Neural progenitor cell (in vitro differentiated cells): Measurements from ENCODE around the gene LCTL. TPM values are rescaled to one million over a fixed set of nuclear protein-coding genes. Genes with fewer than 3 reads are reported as not detected.
"Not testable (repeated sequence)": the region's sequence is repeated elsewhere in the genome, so short reads cannot be mapped to it uniquely, and the experiment has no call there.

Experiments
- DNase-seq: peaks from one replicate; pipeline ENCODE4 v3.0.0-alpha.2; 2016; ENCODE audit warnings: low spot score
- H2AFZ ChIP-seq: fragments of 200-600 bp; sonication (generic); replicated peaks from 2 replicates; pipeline ENCODE4 v1.6.1; 2016; ENCODE audit warnings: antibody characterized with exemption
- H3F3A ChIP-seq: fragments of 200-600 bp; sonication (generic); 2 replicates; pipeline ENCODE4 v1.6.1; 2016; ENCODE audit warnings: antibody characterized with exemption, low read depth
- H3K27ac ChIP-seq: fragments of 200-600 bp; sonication (generic); 2 replicates; pipeline ENCODE4 v1.5.1; 2016; ENCODE audit warnings: mild to moderate bottlenecking
- H3K27me3 ChIP-seq: fragments of 200-600 bp; sonication (generic); 2 replicates; pipeline ENCODE4 v1.6.1; 2016; ENCODE audit warnings: mild to moderate bottlenecking, moderate library complexity
- H3K36me3 ChIP-seq: fragments of 200-600 bp; sonication (generic); 2 replicates; pipeline ENCODE4 v1.5.1; 2016
- H3K4me1 ChIP-seq: fragments of 200-600 bp; sonication (generic); 2 replicates; pipeline ENCODE4 v1.6.1; 2016; ENCODE audit warnings: mixed run types
- H3K4me2 ChIP-seq: fragments of 200-600 bp; sonication (generic); 2 replicates; pipeline ENCODE4 v1.6.1; 2016
- H3K4me3 ChIP-seq: fragments of 200-600 bp; sonication (generic); 2 replicates; pipeline ENCODE4 v1.5.1; 2016
- H3K79me2 ChIP-seq: fragments of 200-600 bp; sonication (generic); 2 replicates; pipeline ENCODE4 v1.6.1; 2016; ENCODE audit warnings: low read depth
- H3K9ac ChIP-seq: fragments of 200-600 bp; sonication (generic); 2 replicates; pipeline ENCODE4 v1.6.1; 2016
- H3K9me3 ChIP-seq: fragments of 200-600 bp; sonication (generic); 2 replicates; pipeline ENCODE4 v1.5.1; 2016; ENCODE audit warnings: low read depth
- H4K20me1 ChIP-seq: fragments of 200-600 bp; sonication (generic); 2 replicates; pipeline ENCODE4 v1.6.1; 2016; ENCODE audit warnings: low read depth
- H3K27ac Mint-ChIP-seq: 3 replicates; pipeline ENCODE4 v1.8.0; 2021; ENCODE audit warnings: mixed read lengths
- H3K27me3 Mint-ChIP-seq: 2 replicates; pipeline ENCODE4 v1.8.0; 2022; ENCODE audit warnings: low read depth, mild to moderate bottlenecking, inconsistent platforms, moderate library complexity, mixed read lengths; ENCODE audit not compliant: insufficient read depth
- H3K36me3 Mint-ChIP-seq: 3 replicates; pipeline ENCODE4 v1.8.0; 2021; ENCODE audit warnings: mixed read lengths
- H3K4me1 Mint-ChIP-seq: 3 replicates; pipeline ENCODE4 v1.8.0; 2021; ENCODE audit warnings: mixed read lengths
- H3K4me3 Mint-ChIP-seq: 3 replicates; pipeline ENCODE4 v1.8.0; 2021; ENCODE audit warnings: mild to moderate bottlenecking, moderate library complexity, mixed read lengths
- H3K9me3 Mint-ChIP-seq: 3 replicates; pipeline ENCODE4 v1.8.0; 2020; ENCODE audit warnings: mixed read lengths
- EZH2 ChIP-seq: fragments of 200-600 bp; sonication (generic); IDR thresholded peaks from 2 replicates; pipeline ENCODE4 v1.6.1; 2017; ENCODE audit warnings: antibody characterized with exemption, mild to moderate bottlenecking, moderate library complexity
- EZH2phosphoT487 ChIP-seq: fragments of 200-600 bp; sonication (generic); IDR thresholded peaks from 2 replicates; pipeline ENCODE4 v1.6.1; 2017; ENCODE audit warnings: antibody characterized with exemption
- small RNA-seq: library from RNA; depleted of rRNA; stranded (forward); fragments of <200 nt; gene quantifications from one replicate; pipeline ENCODE3, GENCODE V24; 2015
- total RNA-seq: library from RNA; depleted of rRNA; stranded (reverse); fragments of >200 nt; gene quantifications from 2 replicates; pipeline ENCODE4 v1.2.3, GENCODE V29; 2015; ENCODE audit warnings: low replicate concordance
- TF ChIP-seq, protein P1 (sequence below): fragments of 200-600 bp; sonication (generic); IDR thresholded peaks from 2 replicates; pipeline ENCODE4 v1.5.1; 2017; ENCODE audit warnings: antibody characterized with exemption, mild to moderate bottlenecking

The LCTL gene
- total RNA-seq, 1 donor from 2014 or later = 19.2 TPM

DNA sequence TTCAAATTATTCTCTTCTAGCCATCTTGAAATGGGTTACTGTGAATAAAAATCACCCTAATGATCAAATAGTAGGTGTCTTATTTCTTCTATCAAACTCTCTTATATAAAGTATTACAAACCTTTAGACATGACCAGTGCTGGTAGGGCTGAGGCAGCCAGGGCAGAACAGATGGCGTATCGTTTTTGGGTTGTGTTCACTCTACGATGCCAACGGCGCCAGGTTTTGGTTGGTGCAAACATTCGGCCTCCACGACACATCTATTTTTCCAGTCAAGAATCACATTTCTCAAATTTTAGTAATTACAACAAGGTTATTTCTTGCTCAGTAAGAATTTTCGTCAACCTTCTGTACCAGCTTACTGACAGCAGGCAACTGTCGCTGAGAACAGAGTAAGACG is 63.3 kb downstream of the LCTL start:
- H3K36me3 Mint-ChIP-seq = peaks cover 30% of the 10 kb centered on the region
- Histone ChIP-seq H3K27ac (peak overlapping the region; percentile 13), H3K4me1 (peaks cover 17% of the 10 kb centered on the region), H3K27me3 (no peaks in the 10 kb centered on the region), H3K4me2 (peak overlapping the region; percentile 97), H3F3A (peaks cover 75% of the 10 kb centered on the region), H3K9ac (no peak overlapping the region), H3K79me2 (peaks cover 71% of the 10 kb centered on the region), H2AFZ (no peak overlapping the region), H3K36me3 (peaks cover 18% of the 10 kb centered on the region), H4K20me1 (peaks cover 64% of the 10 kb centered on the region), H3K4me3 (peak overlapping the region; percentile 87), H3K9me3 (no peaks in the 10 kb centered on the region)
- H3K27me3 Mint-ChIP-seq = peaks cover 2% of the 10 kb centered on the region
- TF ChIP-seq, protein P1, sequence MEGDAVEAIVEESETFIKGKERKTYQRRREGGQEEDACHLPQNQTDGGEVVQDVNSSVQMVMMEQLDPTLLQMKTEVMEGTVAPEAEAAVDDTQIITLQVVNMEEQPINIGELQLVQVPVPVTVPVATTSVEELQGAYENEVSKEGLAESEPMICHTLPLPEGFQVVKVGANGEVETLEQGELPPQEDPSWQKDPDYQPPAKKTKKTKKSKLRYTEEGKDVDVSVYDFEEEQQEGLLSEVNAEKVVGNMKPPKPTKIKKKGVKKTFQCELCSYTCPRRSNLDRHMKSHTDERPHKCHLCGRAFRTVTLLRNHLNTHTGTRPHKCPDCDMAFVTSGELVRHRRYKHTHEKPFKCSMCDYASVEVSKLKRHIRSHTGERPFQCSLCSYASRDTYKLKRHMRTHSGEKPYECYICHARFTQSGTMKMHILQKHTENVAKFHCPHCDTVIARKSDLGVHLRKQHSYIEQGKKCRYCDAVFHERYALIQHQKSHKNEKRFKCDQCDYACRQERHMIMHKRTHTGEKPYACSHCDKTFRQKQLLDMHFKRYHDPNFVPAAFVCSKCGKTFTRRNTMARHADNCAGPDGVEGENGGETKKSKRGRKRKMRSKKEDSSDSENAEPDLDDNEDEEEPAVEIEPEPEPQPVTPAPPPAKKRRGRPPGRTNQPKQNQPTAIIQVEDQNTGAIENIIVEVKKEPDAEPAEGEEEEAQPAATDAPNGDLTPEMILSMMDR = no peak
- TF ChIP-seq EZH2phosphoT487 (no peak), EZH2 (no peak)
- H3K27ac Mint-ChIP-seq = no peak overlapping the region
- H3K9me3 Mint-ChIP-seq = no peaks in the 10 kb centered on the region
- H3K4me3 Mint-ChIP-seq = peak overlapping the region; percentile 100
- H3K4me1 Mint-ChIP-seq = peaks cover 34% of the 10 kb centered on the region
- DNase-seq = no peak

DNA sequence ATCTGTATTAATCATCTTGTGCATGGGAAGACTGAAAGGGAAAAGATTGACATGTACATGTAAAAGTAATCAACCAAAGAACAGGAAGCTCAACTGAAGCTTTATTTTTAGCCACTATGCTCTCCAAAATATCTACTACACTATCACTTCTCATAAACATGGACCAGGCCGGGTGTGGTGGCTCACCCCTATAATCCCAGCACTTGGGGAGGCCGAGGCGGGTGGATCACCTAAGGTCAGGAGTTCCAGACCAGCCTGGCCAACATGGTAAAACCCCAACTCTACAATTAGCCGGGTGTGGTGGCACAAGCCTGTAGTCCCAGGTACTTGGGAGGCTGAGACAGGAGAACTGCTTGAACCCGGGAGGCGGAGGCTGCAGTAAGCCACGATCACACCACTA is 65.5 kb downstream of the LCTL start:
- H3K27ac ChIP-seq, H3K4me3 ChIP-seq, H3K27me3 Mint-ChIP-seq, H3K9me3 ChIP-seq, DNase-seq, H3K4me2 ChIP-seq, H3K9ac ChIP-seq, H2AFZ ChIP-seq, H3K4me3 Mint-ChIP-seq, H3K9me3 Mint-ChIP-seq, H3K27me3 ChIP-seq, H3K27ac Mint-ChIP-seq: not testable (repeated sequence)
- Histone ChIP-seq H3K79me2 (peaks cover 69% of the 10 kb centered on the region), H3K4me1 (peaks cover 18% of the 10 kb centered on the region), H3K36me3 (peaks cover 18% of the 10 kb centered on the region), H4K20me1 (peaks cover 64% of the 10 kb centered on the region), H3F3A (peaks cover 83% of the 10 kb centered on the region)
- H3K4me1 Mint-ChIP-seq = peaks cover 28% of the 10 kb centered on the region
- peaks cover 30% of the 10 kb centered on the region for H3K36me3 Mint-ChIP-seq

DNA sequence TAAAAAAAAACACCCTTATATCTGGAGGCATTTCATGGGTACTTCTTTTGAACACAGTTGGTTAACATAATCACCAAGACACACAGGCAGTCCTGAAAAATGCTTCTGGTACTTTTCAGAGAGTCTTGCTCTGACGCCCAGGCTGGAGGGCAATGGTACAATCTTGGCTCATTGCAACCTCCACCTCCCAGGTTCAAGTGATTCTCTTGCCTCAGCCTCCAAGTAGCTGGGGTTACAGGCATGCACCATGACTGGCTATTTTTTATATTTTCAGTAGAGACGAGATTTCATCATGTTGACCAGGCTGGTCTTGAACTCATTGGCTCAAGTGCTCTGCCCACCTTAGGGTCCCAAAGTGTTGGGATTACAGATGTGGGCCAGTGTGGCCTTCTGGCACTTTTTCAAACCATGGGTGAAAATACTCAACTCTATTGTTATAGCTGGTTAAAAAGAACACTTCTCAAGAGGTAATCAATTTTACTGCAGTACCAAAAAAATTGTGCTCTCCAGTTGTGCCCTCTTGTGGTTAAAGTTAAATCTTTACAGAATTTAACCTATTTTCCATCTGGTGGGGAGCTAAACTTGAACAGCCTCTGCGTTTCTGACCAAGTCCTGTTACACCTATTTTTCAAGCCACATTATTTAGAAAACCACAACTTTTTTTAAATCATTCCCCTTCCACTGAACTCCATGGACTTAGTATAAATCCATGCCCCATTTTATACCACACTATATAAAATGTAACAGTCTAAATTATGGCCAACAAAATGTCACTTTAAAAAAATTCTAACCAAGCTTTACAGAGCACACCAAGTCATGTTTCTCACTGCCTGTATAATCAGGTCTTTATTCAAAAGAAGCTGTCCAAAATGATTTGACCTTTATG is 67.1 kb downstream of the LCTL start:
- H3K36me3 ChIP-seq = peaks cover 18% of the 10 kb centered on the region
- H3F3A ChIP-seq = peaks cover 84% of the 10 kb centered on the region
- H4K20me1 ChIP-seq = peaks cover 55% of the 10 kb centered on the region
- Mint-ChIP-seq H3K9me3 (no peaks in the 10 kb centered on the region), H3K27me3 (no peaks in the 10 kb centered on the region), H3K4me1 (peaks cover 24% of the 10 kb centered on the region), H3K27ac (no peak overlapping the region), H3K4me3 (peak overlapping the region; percentile 92), H3K36me3 (peaks cover 24% of the 10 kb centered on the region)
- no peak overlapping the region for H3K27ac ChIP-seq
- H2AFZ ChIP-seq = no peak overlapping the region
- TF ChIP-seq, protein P1 = peak; percentile 49
- no peak for TF ChIP-seq EZH2phosphoT487
- peaks cover 18% of the 10 kb centered on the region for H3K4me1 ChIP-seq
- no peak overlapping the region for H3K9ac ChIP-seq
- H3K27me3 ChIP-seq = no peaks in the 10 kb centered on the region
- no peaks in the 10 kb centered on the region for H3K9me3 ChIP-seq
- peaks cover 54% of the 10 kb centered on the region for H3K79me2 ChIP-seq
- H3K4me3 ChIP-seq = no peak overlapping the region
- peak; percentile 16 for DNase-seq
- H3K4me2 ChIP-seq = no peak overlapping the region

Small RNAs within 50 kb of the gene (small RNA-seq; reads per million reads assigned to genes)
- gene RF01159 (not detected), gene SNORD16 (not detected), gene SNORD18A (not detected), gene SNORD18B (not detected), gene SNORD18C (not detected)

Other genes with a start within 250 kb of the LCTL start
- 19.5 and 28.9 TPM in 2 replicates for gene TIPIN, start 209.3 kb downstream of the LCTL start, total RNA-seq
- gene MAP2K1, start 179.1 kb downstream of the LCTL start, total RNA-seq = 42.6 and 55.2 TPM in 2 replicates
- 26.2 and 32.7 TPM in 2 replicates for gene SNAPC5, start 68.2 kb downstream of the LCTL start, total RNA-seq
- 7,725 and 7,728 TPM in 2 replicates for gene RPL4, start 61.1 kb downstream of the LCTL start, total RNA-seq
- 45.2 and 89.5 TPM in 2 replicates for gene ZWILCH, start 60.7 kb downstream of the LCTL start, total RNA-seq
- 3.4 and 9.4 TPM in 2 replicates for gene SMAD6, start 136.2 kb upstream of the LCTL start, total RNA-seq